Nephron (organoid): ENCODE measurements around the gene NKAIN2.

Experiments used
- H3K27ac Mint-ChIP-seq, 3 experiments: 2 replicates each; pipeline ENCODE4 v1.8.0; 2020; ENCODE audit warnings: mixed read lengths in 3 of 3, mild to moderate bottlenecking in 2 of 3, moderate library complexity in 1 of 3
- H3K27me3 Mint-ChIP-seq: 2 replicates; pipeline ENCODE4 v1.8.0; 2021; ENCODE audit warnings: low read depth, mild to moderate bottlenecking, moderate library complexity, mixed read lengths
- H3K36me3 Mint-ChIP-seq: 2 replicates; pipeline ENCODE4 v1.8.0; 2020; ENCODE audit warnings: low read depth, mixed read lengths
- H3K4me1 Mint-ChIP-seq: 2 replicates; pipeline ENCODE4 v1.8.0; 2020; ENCODE audit warnings: mixed read lengths
- H3K4me3 Mint-ChIP-seq, 3 experiments: 2 replicates each; pipeline ENCODE4 v1.8.0; 2020; ENCODE audit warnings: mild to moderate bottlenecking in 3 of 3, mixed read lengths in 3 of 3, moderate library complexity in 2 of 3
- H3K9me3 Mint-ChIP-seq: 2 replicates; pipeline ENCODE4 v1.8.0; 2020; ENCODE audit warnings: mixed read lengths
- TF ChIP-seq, protein P1 (sequence below), 3 experiments: fragments of 200-600 bp; sonication (generic); IDR thresholded peaks; one replicate each; pipeline ENCODE4 v1.5.0; 2021; ENCODE audit warnings: antibody characterized with exemption in 3 of 3; ENCODE audit not compliant: unreplicated experiment in 3 of 3

NKAIN2 gene

GRCh38 chr6:123810214-123810613, 6.5 kb downstream of the NKAIN2 start:
- H3K36me3 Mint-ChIP-seq: no peaks in the 10 kb centered on the region
- H3K4me3 Mint-ChIP-seq: no peak overlapping the region
- peaks cover 28% of the 10 kb centered on the region for H3K27me3 Mint-ChIP-seq
- no peaks in the 10 kb centered on the region for H3K9me3 Mint-ChIP-seq
- TF ChIP-seq, protein P1, sequence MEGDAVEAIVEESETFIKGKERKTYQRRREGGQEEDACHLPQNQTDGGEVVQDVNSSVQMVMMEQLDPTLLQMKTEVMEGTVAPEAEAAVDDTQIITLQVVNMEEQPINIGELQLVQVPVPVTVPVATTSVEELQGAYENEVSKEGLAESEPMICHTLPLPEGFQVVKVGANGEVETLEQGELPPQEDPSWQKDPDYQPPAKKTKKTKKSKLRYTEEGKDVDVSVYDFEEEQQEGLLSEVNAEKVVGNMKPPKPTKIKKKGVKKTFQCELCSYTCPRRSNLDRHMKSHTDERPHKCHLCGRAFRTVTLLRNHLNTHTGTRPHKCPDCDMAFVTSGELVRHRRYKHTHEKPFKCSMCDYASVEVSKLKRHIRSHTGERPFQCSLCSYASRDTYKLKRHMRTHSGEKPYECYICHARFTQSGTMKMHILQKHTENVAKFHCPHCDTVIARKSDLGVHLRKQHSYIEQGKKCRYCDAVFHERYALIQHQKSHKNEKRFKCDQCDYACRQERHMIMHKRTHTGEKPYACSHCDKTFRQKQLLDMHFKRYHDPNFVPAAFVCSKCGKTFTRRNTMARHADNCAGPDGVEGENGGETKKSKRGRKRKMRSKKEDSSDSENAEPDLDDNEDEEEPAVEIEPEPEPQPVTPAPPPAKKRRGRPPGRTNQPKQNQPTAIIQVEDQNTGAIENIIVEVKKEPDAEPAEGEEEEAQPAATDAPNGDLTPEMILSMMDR (IDR thresholded peaks at IDR 0.05; ENCODE audit: unreplicated experiment in 3 of 3): no peak
- peaks cover 4% of the 10 kb centered on the region for H3K4me1 Mint-ChIP-seq
- no peak overlapping the region for H3K27ac Mint-ChIP-seq

DNA sequence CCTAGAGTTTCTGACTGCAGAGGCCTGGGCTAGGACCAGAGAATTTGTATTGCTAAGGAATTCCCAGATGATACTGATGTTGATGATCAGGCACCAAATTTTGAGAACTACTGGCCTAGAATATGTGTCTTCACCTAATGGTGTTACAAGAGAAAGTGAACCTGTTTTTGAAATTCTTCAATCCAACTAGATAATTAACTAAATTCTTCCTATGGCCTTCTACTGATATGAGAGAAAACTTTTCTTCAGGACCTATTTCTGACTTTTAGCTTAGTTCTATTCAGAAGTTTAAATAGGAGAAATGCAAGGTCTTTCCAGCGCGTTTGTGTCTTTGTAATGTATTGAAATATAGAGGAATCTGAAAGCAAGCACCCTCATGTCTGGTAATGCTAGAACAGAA, 7.3 kb downstream of the NKAIN2 start:
- peaks cover 23% of the 10 kb centered on the region for H3K27me3 Mint-ChIP-seq
- no peak overlapping the region for H3K4me3 Mint-ChIP-seq
- no peak overlapping the region for H3K27ac Mint-ChIP-seq
- H3K9me3 Mint-ChIP-seq: no peaks in the 10 kb centered on the region
- TF ChIP-seq, protein P1 (IDR thresholded peaks at IDR 0.05; ENCODE audit: unreplicated experiment in 3 of 3): no peak
- no peaks in the 10 kb centered on the region for H3K36me3 Mint-ChIP-seq
- peaks cover 4% of the 10 kb centered on the region for H3K4me1 Mint-ChIP-seq

DNA sequence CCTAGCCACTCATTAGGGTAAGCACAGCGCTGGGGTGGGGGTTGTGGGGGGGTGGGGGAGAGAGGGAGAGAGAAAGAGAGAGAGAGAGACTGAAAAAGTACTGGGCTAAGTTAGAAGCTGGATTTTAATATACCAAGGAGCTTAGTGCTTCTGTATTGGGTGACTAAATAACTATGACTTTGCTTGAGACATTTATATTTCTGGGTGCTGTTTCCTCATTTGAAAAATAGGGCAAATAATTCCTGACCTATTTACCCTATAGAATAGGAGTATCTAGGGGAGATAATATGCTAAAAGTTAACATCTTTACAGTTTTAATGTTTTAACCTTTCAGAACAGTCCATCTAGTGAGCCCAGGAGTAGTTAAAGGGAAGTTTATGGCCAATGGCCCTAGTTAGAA, 7.7 kb downstream of the NKAIN2 start:
- H3K36me3 Mint-ChIP-seq: no peaks in the 10 kb centered on the region
- TF ChIP-seq, protein P1 (IDR thresholded peaks at IDR 0.05; ENCODE audit: unreplicated experiment in 3 of 3): no peak
- no peak overlapping the region for H3K27ac Mint-ChIP-seq
- peaks cover 18% of the 10 kb centered on the region for H3K27me3 Mint-ChIP-seq
- no peak overlapping the region for H3K4me3 Mint-ChIP-seq
- peaks cover 4% of the 10 kb centered on the region for H3K4me1 Mint-ChIP-seq
- H3K9me3 Mint-ChIP-seq: no peaks in the 10 kb centered on the region

- Mint-ChIP-seq H3K27me3 (peaks cover 18% of the 10 kb centered on the region), H3K36me3 (no peaks in the 10 kb centered on the region), H3K4me3 (no peak overlapping the region), H3K27ac (no peak overlapping the region), H3K9me3 (no peaks in the 10 kb centered on the region), H3K4me1 (peaks cover 4% of the 10 kb centered on the region)
- TF ChIP-seq, protein P1 (IDR thresholded peaks at IDR 0.05; ENCODE audit: unreplicated experiment in 3 of 3): no peak
These were observed 9.0 kb downstream of the NKAIN2 start for GRCh38 chr6:123812621-123813020.

DNA sequence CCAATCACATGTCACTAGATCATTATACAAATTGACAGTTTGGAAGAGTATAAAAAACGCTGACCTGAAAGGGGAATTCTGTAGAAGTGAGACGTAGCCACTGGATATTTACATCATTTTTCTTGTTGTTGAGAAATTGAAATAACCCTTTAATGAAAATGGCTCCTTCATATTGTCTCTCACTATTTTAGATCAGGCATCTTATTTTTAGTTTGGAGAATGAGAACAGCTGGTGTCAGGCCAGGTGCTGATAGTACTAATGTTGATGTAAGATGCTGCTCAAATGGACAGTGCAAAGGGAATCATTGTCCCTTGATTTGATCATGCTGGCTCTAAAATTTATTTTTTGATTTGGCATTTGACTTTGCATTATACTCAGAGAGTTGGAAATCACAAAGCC, 17.4 kb downstream of the NKAIN2 start:
- Mint-ChIP-seq H3K9me3 (no peaks in the 10 kb centered on the region), H3K4me3 (peak overlapping the region in 1 of 3 experiments; percentile 24), H3K4me1 (peaks cover 10% of the 10 kb centered on the region), H3K27ac (peak overlapping the region in 2 of 3 experiments; percentile 17 to 42), H3K27me3 (peaks cover 8% of the 10 kb centered on the region), H3K36me3 (no peaks in the 10 kb centered on the region)
- TF ChIP-seq, protein P1 (IDR thresholded peaks at IDR 0.05; ENCODE audit: unreplicated experiment in 3 of 3): no peak

- H3K27ac Mint-ChIP-seq: peak overlapping the region in 1 of 3 experiments; percentile 37
- no peak overlapping the region for H3K4me3 Mint-ChIP-seq
- H3K27me3 Mint-ChIP-seq: peaks cover 12% of the 10 kb centered on the region
- TF ChIP-seq, protein P1 (IDR thresholded peaks at IDR 0.05; ENCODE audit: unreplicated experiment in 3 of 3): no peak
- H3K9me3 Mint-ChIP-seq: no peaks in the 10 kb centered on the region
- no peaks in the 10 kb centered on the region for H3K36me3 Mint-ChIP-seq
- H3K4me1 Mint-ChIP-seq: peaks cover 21% of the 10 kb centered on the region
These were observed 25.8 kb downstream of the NKAIN2 start for GRCh38 chr6:123829302-123829953.
